ENCODE data around the gene TBC1D5.
"Not testable (repeated sequence)": the region's sequence is repeated elsewhere in the genome, so short reads cannot be mapped to it uniquely, and the experiment has no call there.

The TBC1D5 gene

DNA sequence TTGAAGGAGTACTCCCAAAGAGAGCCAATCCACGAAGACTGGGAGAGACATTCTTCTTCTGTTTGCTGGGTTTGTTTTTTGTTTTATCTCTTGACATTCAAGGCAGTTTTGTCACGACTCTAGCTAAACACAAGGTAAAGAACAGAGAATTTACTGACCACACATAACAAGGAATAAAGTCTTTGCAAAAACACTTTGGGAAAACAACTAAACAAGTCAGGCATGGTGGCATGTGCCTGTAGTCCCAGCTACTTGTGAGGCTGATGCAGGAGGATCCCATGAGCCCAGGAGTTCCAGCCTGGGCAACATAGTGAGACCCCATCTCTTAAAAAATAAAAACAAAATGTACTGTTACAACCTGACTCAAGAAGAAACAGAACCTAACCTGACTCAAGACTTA lies 28.0 kb downstream of the TBC1D5 start:
- DNase-seq (ENCODE audit: low read depth in 4 of 4, low spot score in 1 of 4): no peak

- no peak for DNase-seq (ENCODE audit: low read depth in 4 of 4, low spot score in 1 of 4)
Measured at GRCh38 chr3:17709236-17709810, 33.1 kb downstream of the TBC1D5 start.

- DNase-seq (ENCODE audit: low read depth in 4 of 4, low spot score in 1 of 4): no peak
Measured at GRCh38 chr3:17707813-17708543, 34.5 kb downstream of the TBC1D5 start.

DNA sequence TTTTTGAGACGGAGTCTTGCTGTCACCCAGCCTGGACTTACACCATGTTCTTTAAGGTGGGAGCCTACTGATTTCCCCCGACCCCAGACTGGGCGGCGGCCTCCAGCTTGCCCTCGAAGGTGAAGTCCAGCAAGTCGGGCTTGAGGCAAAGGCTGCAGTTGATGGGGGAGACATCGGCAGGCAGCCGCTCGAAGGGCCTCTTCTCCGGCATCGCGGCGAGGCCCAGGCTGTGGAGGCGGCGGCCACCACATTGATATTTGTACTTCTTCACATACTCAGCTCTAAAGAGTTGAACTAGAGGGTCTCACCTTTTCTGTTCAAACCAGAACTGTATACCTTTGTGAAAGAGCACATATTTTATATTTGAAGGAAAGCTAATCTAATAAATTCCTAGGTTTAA lies 36.4 kb downstream of the TBC1D5 start:
- not testable (repeated sequence) for DNase-seq (ENCODE audit: low read depth in 4 of 4, low spot score in 1 of 4)

DNA sequence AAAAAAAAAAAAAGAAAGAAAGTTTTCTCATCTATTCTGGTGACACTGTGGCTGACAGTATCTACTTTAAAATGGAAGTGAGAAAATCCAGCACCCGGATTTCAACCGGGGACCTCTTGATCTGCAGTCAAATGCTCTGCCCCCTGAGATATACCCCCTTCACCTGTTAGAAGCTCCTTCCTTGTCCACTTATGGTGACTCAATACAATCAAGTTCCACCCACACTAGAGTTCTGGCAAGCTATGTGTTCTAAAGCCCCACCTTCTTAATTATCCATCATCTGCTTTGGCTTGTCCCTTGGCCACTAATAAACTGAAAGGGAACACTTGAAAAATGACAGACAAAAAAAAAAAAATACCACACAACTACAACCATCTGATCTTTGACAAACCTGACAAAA lies 42.6 kb downstream of the TBC1D5 start:
- not testable (repeated sequence) for DNase-seq (ENCODE audit: low read depth in 4 of 4, low spot score in 1 of 4)

DNA sequence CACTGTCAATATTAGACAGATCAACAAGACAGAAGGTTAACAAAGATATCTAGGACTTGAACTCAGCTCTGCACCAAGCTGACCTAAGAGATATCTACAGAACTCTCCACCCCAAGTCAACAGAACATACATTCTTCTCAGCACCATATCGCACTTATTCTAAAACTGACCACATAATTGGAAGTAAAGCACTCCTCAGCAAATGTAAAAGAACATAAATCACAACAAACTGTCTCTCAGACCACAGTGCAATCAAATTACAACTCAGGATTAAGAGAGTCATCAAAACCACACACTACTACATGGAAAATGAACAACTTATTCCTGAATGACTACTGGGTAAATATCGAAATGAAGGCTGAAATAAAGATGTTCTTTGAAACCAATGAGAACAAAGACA lies 46.8 kb downstream of the TBC1D5 start:
- DNase-seq (ENCODE audit: low read depth in 4 of 4, low spot score in 1 of 4): not testable (repeated sequence)

DNA sequence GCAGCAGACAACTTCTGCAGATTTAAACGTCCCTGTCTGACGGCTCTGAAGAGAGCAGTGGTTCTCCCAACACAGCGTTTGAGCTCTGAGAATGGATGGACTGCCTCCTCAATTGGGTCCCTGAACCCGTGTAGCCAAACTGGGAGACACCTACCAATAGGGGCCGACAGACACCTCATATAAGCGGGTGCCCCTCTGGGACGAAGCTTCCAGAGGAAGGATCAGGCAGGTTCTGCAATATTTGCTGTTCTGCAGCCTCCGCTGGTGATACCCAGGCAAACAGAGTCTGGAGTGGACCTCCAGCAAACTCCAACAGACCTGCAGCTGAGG lies 48.8 kb downstream of the TBC1D5 start:
- not testable (repeated sequence) for DNase-seq (ENCODE audit: low read depth in 4 of 4, low spot score in 1 of 4)

GRCh38 chr3:17692846-17693669 lies 49.4 kb downstream of the TBC1D5 start:
- peak in 3 of 4 experiments; percentile 6 to 42 (median 14) for DNase-seq (ENCODE audit: low read depth in 4 of 4, low spot score in 1 of 4)

- DNase-seq (ENCODE audit: low read depth in 4 of 4, low spot score in 1 of 4): no peak
Measured at GRCh38 chr3:17687566-17687965, 54.9 kb downstream of the TBC1D5 start.

GRCh38 chr3:17686613-17687012 lies 55.8 kb downstream of the TBC1D5 start:
- DNase-seq (ENCODE audit: low read depth in 4 of 4, low spot score in 1 of 4): no peak

DNA sequence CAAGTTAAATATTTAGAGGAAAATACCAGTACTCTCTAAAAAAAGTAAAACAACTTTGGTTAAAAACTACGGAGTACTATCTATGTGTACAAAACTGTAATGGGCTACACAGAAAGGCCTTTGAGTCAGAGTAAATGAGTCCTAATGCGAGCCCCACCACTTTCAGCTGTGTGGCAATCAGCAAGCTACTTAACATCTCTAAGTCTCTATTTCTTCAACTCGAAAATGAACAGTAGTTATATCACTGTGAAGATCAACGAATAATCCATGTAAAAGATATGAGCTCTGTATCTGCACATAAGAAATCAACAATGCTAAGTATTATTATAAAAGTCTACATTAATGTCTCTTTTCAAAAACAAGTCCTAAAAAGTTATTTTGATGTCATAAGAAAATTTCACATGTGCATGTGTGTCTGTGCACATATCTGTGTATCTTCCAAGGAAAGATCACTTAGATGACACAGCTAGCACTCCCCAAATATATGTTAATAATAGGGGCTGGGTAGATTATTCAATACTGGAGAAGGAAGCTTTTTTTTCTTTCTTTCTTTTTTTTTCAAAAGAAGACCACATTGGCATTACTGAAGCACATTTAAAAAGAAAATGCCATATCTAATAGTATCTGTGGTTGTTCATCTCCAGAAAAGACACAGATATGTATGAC lies 58.8 kb downstream of the TBC1D5 start:
- no peak for DNase-seq (ENCODE audit: low read depth in 4 of 4, low spot score in 1 of 4)

GRCh38 chr3:17680530-17680929 lies 61.9 kb downstream of the TBC1D5 start:
- no peak for DNase-seq (ENCODE audit: low read depth in 4 of 4, low spot score in 1 of 4)

DNA sequence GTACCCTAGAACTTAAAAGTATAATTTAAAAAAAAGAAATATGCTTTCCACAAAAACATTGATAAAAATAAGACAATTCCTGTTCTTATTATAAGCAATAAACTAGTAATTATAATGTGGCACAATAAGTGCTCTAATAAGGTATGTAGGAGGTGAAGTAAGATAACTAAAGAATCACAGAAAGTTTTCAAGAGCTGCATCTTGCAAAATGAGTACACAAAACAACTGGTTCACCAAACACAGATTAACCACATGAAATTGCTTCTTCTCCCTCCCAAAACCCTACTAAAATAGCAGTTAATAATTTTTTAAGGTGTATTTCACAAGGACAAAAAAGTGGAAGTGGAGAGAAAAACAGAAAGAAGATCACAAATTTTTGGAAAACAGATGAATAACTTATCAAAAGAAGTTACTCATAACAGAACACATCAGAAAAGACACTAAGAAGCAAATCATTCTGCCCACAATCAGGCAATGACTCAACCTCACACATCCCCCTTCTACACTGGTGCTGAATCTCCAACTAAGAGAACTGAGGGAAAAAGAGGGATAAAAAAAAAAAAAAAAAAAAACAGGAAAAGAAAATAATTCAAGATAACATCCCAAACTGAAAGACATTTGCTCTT lies 64.2 kb downstream of the TBC1D5 start:
- DNase-seq (ENCODE audit: low read depth in 4 of 4, low spot score in 1 of 4): no peak

DNA sequence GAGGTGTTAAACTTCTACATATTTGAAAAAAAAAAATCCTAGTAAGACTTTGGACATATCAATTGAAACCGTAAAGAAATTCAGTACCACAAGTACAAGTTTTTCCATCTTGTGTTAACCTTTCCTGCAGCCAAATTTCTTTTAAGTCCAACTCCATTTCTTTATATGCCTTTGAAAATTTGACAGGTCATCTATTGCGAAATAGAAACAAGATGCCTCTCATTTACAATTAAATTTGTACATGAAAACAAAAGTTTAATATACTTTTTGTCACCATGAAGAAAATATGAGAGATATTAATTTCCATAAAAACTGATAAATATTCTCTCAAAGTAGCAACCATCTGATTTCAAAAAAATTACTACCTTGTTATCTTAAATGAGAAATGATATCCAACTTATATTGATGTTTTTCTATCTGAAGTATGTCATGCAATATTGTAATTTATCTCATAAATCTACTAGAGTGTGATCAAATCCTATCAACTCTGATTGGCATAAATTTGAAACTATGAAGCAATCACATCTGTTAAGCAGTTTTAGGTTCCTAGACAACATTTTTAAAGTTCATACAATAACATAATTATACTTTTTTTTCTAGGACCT lies 68.2 kb downstream of the TBC1D5 start:
- DNase-seq (ENCODE audit: low read depth in 4 of 4, low spot score in 1 of 4): no peak

DNA sequence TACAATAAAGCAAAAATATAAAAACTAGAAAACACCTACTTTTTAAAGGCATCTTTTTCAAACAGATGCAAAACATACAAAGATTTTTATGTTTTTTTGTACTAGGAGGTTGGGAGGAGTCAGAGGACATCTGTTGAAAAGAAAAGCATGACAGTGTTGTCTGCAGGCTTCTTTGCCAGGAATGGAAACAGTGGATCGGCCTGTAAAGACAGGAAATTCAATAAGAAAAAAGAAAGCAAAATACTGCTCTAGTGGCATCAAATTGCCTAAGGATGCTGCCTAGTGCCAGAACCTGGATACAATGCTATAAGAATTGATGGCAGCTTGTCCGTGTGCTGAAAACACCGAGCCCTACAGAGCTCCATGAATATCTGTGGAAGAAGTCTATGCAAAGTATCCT lies 69.9 kb downstream of the TBC1D5 start:
- DNase-seq (ENCODE audit: low read depth in 4 of 4, low spot score in 1 of 4): no peak

DNA sequence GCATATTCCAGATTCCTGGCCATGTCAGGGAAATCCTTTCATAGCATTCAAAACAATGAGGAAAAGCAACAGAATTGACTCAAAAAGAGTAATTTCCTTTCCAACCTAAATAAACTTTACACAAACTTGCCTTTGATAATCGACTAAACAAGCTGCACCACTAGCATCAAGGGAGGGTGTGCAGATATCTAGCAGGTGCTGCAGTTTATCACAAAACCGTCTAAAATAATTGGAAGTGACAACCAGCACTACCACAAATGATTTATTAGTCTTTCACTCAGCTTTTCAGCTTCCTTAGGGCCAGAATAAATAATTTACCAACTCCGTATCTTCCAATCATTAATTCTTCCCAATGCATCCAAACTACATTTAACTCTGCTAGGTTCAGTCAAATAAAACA lies 71.7 kb downstream of the TBC1D5 start:
- no peak for DNase-seq (ENCODE audit: low read depth in 4 of 4, low spot score in 1 of 4)

DNA sequence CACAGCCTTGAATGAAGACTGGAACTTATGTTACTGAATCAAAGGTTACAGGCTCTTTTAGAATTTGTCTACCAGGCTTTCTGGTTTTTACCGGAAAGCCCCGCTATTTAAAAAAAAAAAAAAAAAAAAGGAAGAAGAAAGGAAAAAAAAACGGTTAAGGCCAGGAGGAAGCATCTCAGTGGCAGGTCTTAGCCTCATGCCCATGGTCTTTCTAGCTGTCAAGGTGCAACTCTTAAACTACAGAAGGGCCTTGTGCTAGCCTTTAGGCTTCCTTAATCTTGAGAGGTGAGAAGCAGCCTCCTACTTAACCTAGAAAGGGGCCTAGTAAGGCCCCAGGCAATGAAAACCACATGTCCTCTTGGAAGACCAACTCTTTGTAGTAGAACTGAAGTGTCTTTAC lies 77.5 kb downstream of the TBC1D5 start:
- no peak for DNase-seq (ENCODE audit: low read depth in 4 of 4, low spot score in 1 of 4)

DNA sequence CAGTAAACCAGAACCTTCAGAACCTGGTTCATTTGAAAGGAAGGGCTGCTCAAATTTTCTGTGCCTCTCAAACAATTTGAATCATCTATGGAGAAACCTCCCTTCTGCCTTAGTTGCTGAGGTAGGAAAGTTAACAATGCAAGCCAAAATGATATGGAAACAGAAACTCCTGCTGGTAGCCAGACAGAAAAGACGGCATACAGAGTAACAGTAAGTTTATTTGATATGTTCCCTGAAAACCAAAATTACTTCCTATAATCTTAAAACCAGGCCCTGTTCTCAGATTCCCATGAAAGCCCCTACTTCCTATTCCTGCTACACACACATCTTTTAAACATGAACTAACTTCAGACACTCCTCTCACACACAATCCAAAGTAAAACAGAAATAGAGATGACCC lies 86.2 kb downstream of the TBC1D5 start:
- no peak for DNase-seq (ENCODE audit: low read depth in 4 of 4, low spot score in 1 of 4)

DNA sequence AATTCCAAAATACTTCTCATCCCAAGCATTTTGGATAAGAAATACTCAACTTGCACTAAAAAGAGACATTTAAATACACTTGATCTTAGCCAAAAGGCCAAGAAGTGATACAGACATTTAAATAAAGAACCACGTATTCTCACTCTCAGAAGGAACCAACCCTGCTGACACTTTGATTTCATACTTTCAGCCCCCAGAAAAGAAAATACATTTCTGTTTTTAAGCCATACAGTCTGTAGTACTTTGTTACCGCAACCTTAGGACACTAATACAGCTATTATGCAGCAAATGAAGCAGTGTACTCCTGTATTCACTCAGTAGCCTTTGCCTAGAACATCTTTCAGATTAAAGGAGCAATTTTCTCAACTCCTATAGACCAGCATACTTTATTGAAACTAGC lies 86.7 kb downstream of the TBC1D5 start:
- no peak for DNase-seq (ENCODE audit: low read depth in 4 of 4, low spot score in 1 of 4)

- DNase-seq (ENCODE audit: low read depth in 4 of 4, low spot score in 1 of 4): not testable (repeated sequence)
Measured at GRCh38 chr3:17649748-17650147, 92.7 kb downstream of the TBC1D5 start.

All from stimulated activated CD4-positive, alpha-beta T cell treated with anti-CD3 and anti-CD28 coated beads, Interleukin-1b, Interleukin-23, amount 100 ng/mL, for 24 hours (primary cell).